Stimulated activated CD4-positive, alpha-beta T cell treated with anti-CD3 and anti-CD28 coated beads, Interleukin-2, amount 100 ng/mL, for 48 hours (primary cell): Measurements from ENCODE around the gene AANAT.

Experiments
- DNase-seq, 2 donors: peaks; one replicate each; pipeline ENCODE4 v3.0.0-alpha.2; 2020

AANAT gene

DNA sequence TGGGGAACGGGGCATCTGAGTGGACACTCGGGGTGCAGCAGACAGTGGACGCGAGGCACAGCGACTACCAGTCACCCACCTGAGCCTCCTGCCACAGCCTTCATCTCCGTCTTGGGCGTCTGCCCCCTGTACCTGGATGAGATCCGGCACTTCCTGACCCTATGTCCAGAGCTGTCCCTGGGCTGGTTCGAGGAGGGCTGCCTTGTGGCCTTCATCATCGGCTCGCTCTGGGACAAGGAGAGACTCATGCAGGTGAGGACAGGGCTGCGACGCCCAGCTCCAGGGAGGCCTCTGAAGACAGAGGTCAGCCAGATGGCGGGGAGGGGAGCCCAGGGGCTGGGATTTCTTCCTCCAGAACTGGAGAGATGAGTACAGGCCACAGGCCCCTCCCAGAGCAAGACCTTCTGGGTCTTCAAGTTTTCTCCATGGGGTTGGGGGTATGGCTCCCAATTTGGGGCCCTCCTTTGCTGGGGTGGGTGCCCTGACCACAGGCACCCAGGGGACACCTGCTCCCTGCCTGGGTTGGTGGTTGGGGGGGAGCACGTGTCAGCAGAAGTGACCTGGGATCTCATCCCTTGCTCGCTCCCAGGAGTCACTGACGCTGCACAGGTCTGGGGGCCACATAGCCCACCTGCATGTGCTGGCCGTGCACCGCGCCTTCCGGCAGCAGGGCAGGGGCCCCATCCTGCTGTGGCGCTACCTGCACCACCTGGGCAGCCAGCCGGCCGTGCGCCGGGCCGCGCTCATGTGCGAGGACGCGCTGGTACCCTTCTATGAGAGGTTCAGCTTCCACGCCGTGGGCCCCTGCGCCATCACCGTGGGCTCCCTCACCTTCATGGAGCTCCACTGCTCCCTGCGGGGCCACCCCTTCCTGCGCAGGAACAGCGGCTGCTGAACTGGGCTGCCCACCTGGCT, 1.9 kb downstream of the AANAT start:
- no peak for DNase-seq

DNA sequence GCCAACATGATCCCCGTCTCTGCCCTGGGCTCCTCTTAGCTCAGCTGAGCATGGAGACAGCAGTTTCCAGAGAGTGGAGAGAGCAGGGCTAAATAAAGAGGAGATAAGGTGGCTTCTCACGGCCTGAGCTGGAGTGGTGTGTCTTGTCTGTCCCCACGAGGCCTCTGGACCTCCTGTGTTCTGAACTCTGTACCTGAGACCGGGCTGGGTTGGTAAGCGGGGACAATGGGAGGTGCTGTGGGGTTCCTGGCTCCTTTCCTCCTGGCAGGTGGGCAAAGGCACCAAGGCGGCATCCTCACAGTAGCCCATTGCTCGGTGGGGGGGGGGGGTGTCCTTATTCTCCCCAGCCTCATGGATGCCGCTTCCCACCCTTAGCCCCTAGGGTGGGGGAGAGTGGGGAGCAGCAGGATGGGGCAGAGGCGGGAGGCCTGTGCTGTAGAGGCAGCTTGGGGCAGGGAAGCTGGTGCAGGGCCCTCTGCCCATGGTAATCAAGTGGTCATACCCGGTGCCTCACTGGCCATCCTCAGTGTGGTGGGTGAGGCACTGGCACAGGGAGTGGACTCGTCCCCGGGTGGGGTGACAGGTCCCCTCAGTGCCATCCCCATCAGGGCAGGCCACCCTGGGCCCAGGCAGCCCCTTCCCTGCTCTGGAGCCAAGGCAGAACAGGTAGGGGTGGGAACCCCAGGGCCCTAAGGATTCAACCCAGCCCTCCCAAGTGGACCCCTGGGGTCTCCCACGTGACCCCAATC, 2.8 kb downstream of the AANAT start:
- no peak for DNase-seq

DNA sequence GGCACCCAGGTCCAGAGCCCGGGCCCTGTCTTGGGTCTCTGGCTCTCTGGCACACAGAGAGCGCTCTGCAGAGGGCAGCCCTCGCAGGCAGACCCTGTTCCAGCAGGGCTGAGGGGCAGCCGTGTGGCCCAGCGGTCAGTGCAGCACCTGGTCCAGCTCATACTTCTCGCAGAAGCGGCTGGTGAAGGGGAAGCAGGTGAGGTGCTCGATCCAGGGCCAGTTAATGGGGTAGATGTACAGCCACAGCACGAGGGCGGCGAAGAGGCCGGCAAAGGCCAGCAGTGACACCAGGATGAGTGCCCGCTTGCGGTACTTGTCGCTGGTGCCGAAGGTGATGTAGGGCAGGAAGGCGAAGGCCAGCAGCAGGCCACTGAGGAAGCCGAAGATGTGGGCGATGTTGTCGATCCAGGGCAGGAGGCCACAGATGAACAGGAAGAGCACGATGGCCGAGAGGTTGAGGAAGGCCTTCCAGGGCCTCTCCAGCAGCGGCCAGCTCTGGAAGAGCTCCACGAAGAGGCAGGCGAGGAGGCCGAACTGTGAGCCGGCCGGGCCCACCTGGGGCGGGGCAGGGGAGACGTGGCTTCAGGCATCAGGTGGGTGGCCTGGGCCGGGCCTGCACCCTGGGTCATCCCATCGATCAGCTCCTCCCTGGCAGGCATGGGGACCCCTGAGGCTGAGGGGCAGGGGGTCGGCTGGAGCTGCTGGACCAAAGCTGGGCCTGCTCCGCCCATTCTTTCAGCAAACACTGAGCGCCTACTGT, 4.3 kb downstream of the AANAT start:
- no peak for DNase-seq

DNA sequence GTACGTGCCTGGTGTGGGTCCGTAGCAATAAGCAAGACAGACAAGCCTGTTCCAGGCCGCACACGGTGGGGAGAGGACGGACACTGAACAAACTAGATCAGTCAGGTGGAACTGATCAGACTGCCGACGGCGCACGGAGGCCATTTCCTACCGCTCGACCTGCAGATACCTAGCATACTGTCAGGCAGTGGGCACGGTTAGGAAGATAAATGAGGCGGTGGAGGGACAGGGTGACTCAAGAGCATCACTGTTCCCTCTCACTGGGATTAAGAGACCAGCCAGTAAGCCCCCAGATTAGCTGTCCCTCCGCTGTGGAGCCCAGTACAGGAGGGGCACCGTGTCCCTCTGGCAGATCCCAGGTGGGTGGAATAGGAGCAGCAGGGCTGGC, 4.8 kb downstream of the AANAT start:
- no peak for DNase-seq

DNA sequence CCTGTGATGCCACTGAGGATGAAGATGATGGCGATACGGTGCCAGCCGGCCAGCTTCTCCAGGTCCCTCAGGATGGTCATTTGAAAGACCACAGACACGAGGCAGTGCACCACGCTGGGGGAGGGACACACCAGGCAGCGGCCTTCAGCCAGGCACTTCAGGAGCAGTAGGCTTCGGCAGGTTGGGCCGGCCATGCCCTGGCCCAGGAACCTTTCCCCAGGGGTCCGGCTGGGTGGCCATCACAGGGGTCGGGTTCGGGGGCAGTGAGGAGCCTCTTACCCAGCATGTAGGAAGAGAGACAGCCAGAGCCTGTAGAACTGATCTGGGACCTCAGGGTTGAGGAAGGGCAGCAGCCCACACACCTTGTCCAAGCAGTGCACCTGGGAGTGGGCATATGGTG, 5.3 kb downstream of the AANAT start:
- DNase-seq, result no peak

DNA sequence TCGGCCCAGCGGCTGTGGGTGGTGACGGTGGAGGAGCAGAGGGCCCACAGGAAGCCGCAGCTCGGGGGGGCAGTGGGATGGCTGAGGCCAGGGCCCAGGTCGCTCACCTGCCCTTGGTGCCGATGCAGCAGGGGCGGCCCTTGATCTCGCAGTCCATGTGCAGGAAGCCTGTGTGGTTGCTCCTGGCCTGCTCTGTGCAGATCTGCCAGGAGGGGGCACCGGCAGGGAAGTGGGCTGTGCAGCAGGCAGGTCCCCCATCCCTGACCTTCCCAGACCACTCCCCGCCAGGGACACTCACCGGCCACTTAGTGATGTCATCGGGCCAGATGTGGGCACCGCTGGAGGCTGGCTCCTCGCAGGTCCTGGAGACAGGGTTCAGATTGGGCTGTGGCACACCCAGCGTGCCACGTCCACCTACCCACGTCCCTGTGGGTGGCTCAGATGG, 6.2 kb downstream of the AANAT start:
- DNase-seq, result no peak

DNA sequence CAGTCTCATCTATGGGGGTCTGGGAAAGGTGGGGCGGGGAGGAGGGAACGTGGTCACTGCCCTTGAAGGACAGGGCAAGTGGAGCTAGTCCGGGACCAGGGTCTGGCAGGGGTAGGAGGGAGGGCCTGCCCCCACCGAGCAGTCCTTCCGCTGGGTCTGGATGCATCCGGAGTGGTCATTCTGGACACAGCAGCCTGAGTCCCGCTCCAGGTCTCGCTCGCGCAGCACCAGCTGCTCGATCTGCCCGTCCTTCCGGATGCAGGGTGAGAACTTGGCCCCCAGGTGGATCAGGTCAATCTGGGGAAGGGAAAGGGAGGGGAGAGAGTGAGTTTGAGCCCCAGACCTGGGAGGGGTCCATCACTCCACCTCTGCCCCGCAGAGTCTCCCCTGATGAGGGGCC, 6.8 kb downstream of the AANAT start:
- DNase-seq, result no peak

DNA sequence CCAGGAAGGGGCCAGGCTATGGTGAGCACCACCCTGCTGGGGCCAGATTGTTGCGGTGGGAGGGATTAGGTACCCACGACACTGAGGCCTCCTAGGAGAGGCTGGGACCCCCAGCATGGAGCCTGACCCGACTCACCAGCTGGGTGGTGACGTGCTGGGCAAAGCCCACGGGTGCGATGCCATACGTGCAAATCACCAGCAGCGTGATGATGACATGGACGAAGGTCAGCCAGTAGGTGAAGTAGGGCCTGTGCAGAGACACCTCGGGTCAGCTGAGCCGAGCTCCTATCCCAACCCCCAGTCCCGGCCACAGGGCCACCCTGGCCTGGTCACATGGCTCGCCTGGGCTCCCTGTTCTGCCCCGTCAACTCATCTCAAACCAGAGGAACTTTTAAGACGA, 7.5 kb downstream of the AANAT start:
- DNase-seq, result no peak

DNA sequence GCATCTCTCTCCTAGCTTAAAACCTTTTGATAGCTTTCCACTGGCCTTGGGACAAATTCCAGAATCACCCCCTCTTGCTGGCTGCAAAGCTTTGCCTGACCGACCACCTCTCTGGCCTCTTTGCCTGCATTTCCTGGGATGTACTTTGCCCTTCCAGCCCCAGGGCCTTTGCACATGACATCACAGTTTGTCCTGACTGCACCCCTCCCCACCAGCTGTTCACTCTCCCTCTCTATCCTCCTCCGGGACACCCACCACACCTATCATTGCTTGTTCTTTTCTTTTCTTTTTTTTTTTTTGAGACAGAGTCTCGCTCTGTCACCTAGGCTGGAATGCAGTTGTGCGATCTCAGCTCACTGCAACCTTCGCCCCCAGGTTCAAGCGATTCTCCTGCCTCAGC, 7.9 kb downstream of the AANAT start:
- no peak for DNase-seq

DNA sequence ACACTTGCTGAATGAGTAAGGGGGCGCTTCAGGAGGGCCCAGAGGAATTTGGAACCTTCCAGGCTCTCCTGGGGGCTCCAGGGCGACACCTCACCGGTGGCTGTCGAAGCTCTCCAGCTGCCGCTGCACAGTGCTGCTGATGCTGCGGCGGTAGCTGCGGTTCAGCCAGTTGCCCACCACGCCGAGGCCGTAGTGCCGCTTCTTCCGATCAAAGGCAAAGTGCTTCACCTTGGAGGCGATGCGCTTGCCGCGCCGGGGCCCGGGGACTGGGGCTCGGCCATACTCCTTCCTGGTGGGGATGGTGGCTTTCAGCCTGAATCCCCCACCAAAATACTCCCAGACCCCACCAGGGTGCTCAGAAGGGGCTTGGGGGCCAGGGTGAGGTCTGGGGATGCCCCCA, 9.3 kb downstream of the AANAT start:
- DNase-seq, result no peak

DNA sequence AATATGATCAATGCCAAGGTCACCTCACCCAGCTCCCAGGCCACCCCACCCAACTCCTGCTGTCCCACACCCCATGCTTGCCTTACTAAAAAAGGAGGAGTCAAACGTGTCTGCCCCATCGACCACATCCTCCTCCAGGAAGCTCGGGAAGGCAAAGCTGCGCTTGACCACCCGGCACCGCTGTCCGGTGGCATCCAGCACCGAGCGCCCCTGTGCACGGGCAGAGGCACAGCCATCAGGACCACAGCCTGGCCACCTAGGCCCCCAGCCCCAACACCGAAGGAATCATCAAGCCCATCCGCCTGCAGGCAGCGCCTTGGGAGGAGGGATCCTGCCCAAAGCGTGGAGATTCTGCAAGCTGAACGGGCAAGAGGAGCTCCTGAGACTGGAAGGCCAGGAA, 10.2 kb downstream of the AANAT start:
- DNase-seq, result no peak

DNA sequence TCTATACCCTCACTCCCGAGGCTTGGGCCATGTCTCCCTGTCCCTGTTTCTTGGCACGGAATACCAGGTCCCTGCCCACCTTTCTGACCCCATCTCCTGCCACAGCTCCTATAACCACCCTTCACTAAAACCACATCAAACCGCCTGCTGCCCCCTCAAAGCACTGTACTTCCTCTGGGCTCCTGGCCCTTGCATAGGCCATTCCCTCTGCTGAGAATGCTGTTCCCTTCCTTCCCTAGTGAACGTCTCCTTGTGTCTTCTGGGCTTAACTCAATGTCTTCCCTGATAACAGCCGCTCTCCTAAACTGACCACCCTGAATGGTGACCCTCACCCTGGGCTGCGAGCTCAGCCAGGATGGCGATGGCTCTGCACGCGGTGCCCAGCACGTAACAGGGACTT, 10.7 kb downstream of the AANAT start:
- DNase-seq, result no peak

DNA sequence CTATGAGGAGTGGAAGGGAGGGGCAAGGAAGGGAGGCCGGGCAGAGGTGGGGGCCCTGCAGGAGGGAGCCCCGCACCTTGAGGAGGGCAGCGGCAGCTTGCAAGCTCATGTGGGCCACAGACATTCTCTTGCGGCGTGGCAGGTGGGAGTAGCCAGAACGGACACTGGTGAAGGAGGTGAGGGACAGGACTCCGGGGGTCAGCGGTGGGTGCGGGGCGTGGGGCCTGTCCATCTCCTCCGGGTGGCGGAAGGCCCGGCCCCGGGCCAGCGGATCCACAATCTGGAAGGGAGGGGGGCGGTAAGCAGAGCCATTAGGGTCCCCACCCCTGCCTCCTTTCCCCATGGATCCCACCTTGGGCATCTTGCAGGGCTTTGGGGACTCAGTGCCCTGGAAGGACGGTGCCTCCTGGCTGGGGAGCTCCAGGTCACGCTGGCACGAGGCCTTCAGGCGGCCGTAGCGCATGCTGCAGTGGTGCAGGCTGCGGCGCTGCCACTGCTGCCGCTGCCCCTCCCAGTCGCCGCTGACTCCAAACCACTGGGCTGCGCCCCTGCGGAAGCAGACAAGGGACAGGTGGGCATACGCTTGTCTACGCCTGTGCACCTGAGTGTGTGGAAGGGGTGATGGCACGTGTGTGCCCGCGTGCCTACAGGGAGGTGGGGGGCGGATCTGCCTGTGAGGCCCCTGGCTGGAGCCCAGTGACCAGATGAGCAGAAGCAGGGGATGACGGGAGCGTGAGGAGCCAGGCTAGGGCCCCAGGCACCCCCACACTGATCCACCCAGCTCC, 11.5 kb downstream of the AANAT start:
- DNase-seq, result no peak

DNA sequence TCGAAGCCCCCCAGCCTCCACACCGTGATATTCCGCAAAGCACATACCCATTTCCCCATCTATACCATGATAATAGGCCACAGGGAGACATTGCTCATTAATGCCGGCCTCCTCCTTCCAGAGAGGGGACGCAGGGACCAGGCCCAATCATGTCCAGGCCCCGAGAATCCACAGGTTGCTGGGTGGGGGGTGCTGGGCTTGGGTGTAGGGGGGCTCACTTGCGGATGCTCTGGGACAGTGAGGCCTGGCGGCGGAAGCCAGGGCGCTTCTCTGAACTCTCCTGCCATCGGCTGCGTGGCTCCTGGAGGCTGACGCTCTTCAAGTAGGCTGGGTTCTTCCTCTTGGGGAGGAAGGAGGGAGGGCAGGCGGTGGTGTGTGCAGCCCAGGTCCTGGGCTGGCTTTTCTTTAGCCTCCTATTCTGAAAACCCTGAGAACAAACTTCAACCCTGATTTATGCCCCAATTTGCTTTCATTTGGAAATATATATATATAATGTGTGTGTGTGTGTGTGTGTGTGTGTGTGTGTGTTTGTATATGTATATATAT, 12.2 kb downstream of the AANAT start:
- no peak for DNase-seq

DNA sequence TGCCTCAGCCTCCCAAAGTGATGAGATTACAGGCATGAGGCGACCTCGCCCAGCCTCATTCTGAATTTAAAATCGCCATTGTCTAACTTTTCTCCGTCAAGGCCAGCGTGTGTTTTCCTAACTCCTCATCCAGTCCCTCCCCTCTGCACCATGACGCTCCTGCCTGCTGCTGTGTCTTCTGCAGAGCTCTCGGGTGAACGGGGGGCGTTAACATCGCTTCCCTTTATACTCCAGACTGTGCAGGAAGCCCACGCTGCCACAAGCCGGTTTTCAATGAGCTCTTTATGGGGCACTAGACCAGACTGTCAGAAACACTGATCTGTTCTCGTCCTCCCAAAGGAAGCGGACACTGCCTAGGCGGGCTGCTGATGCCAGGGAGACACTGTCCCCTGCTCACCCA, 13.2 kb downstream of the AANAT start:
- no peak for DNase-seq

DNA sequence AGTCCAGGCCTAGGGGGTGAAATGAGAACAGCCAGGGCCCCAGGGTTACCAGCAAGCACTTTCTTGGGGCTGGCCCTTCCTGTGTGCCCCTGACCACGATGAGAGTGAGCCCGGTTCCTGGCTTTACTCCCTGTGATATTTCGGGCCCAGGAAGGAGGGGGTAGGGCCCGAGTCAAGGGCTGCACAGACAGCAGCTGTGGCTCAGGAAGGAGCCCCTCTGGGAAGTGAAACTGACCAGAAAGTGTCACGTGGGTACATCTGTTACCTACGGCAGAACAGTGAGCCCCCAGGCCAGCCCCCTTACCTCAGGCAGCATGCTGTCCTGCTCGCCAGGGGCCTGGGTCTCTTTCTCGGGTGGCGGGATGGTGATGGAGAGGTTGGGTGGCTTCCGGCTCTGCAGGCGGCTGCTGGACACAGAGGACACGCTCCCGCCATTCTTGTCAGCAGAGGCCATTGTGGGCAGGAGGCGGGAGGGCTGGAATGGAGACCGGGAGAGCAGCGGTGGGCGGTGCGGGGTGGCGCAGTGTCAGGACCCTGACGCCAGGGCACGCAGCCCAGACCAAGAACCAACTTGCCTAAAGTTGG, 13.8 kb downstream of the AANAT start:
- DNase-seq, result no peak

DNA sequence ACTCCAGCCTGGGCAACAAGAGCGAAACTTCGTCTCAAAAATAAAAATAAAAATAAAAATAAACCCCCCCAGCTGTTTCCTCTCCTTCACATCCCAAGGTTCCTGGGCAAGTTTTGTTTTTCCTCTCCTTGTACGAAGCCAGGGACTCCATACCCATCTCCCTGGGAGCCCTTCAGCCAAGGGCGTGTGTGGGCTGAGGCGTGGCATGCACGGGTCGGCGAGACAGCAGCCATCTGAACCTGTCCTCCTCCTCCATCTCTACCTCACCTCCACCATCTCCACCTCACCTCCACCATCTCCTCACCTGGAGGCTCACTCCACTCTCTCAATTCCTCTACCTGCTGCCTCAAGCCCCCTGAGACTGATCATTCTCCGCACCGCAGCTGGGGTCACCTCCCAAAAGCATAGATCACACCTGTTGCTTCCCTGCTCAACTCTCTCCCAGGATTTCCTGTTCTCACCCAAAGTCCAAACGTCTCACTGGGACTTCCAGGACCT, 16.9 kb downstream of the AANAT start:
- DNase-seq, result no peak

DNA sequence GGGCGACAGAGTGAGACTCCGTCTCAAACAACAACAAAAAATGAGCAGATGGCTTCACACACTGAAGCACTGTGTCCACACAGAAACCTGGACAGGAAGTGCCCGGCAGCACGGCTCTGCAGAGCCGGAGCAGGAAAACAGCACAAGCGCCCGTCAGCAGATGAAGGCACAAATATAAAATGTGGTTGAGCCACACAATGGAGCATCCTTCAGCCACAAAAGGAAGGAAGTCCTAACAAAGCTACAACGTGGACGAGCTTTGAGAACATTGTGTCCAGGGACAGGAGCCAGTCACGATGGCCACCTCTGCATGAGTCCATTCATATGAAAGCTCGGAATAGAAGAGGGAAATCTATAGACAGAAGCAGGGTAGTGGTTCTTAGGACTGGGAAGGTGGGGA, 18.2 kb downstream of the AANAT start:
- no peak for DNase-seq

DNA sequence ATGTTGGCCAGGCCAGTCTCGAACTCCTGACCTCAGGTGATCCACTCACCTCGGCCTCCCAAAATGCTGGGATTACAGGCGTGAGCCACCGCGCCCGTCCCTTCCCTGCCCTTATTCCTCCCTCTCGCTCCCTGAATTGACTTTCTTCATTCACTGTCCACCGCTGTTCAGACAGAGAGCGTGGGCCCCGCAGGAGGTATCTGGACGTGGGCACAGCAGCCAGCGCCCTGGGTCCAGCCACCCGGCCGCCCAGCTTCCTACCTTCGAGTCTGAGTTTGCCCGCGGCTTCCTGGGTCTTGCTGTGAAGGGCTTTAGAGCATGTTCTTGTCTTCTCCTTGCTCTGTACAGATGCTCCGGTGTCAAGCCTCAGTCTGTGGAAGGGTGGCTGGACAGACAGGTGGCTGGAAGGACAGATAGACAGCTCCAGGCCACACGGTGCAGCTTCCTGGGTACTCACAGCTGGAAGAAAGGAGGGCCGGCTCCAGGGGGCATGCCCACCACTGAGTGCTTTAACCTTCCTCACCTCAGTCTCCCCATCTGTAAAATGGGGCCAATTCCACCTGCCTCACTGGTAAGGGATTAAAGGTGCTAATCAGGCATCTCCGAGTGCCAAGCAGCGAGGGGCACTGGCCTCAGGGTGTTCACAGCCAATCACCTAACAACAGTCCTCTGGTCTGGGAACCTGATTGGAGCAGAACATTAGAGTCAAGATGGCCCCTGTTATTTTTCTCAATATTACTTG, 20.2 kb downstream of the AANAT start:
- no peak for DNase-seq

DNA sequence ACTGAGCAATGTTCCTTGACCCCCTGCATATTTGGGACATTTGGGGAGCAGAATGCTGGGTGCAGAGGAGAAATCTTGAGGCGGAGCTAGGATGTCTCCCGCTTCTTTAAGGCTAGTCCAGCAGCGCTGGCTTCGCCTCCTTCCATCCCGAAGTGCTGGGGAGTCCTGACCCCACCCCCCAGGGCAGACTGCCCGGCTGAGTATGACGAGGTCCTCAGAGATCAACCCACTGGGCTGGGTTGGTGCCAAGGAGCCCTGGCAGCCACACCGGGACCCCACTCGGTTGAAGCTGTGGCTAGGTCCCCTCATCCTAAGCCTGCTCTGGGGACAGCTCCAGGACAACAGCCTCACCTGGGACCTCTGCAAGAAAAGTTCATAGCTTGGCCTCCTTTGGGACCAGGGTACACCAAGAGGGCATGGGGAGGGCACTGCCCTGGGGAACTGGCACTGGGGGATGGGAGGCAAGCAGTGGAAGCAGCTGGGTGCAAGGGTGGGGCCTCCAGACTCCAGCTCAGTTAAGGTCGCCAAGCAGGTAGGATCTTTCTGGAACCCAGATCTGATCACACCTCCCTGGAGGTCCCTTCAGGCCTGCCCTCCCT, 22.8 kb downstream of the AANAT start:
- DNase-seq, result no peak
